GM23338 (cell line): Measurements from ENCODE around the gene LMO7. TPM values are rescaled to one million over a fixed set of nuclear protein-coding genes. Genes with fewer than 3 reads are reported as not detected.

Experiments
- ATAC-seq: fragments of 200-7000 bp; cut with Tn5 transposase; 3 replicates; pipeline ENCODE4 v1.9.1; 2020
- DNase-seq: peaks from one replicate; pipeline ENCODE4 v3.0.0-alpha.2; 2015; ENCODE audit warnings: low spot score
- H2AFZ ChIP-seq: fragments of 200-600 bp; sonication (generic); 2 replicates; pipeline ENCODE4 v1.8.0; 2016; ENCODE audit warnings: antibody characterized with exemption, mild to moderate bottlenecking, moderate library complexity
- H3F3A ChIP-seq: fragments of 200-600 bp; sonication (generic); replicated peaks from 2 replicates; pipeline ENCODE4 v1.8.0; 2017; ENCODE audit warnings: antibody characterized with exemption, mixed run types, low read depth
- H3K27ac ChIP-seq: fragments of 200-600 bp; sonication (generic); 2 replicates; pipeline ENCODE4 v1.6.1; 2016; ENCODE audit warnings: low read depth
- H3K27me3 ChIP-seq: fragments of 200-600 bp; sonication (generic); 2 replicates; pipeline ENCODE4 v1.8.0; 2016; ENCODE audit warnings: mild to moderate bottlenecking, mixed run types, moderate library complexity; ENCODE audit not compliant: insufficient read depth
- H3K36me3 ChIP-seq: fragments of 200-600 bp; sonication (generic); 2 replicates; pipeline ENCODE4 v1.8.0; 2016; ENCODE audit warnings: mild to moderate bottlenecking; ENCODE audit not compliant: insufficient read depth
- H3K4me1 ChIP-seq: fragments of 200-600 bp; sonication (generic); 2 replicates; pipeline ENCODE4 v1.8.0; 2016; ENCODE audit warnings: mild to moderate bottlenecking, moderate library complexity; ENCODE audit not compliant: insufficient read depth
- H3K4me2 ChIP-seq: fragments of 200-600 bp; sonication (generic); 2 replicates; pipeline ENCODE4 v1.7.1; 2017; ENCODE audit warnings: mixed run types
- H3K4me3 ChIP-seq: fragments of 200-600 bp; sonication (generic); 2 replicates; pipeline ENCODE4 v1.6.1; 2016; ENCODE audit warnings: mixed run types
- H3K79me2 ChIP-seq: fragments of 200-600 bp; sonication (generic); replicated peaks from 2 replicates; pipeline ENCODE4 v1.8.0; 2017; ENCODE audit warnings: mild to moderate bottlenecking; ENCODE audit not compliant: insufficient read depth
- H3K9me2 ChIP-seq: fragments of 200-600 bp; sonication (generic); 2 replicates; pipeline ENCODE4 v1.8.0; 2017; ENCODE audit not compliant: insufficient read depth
- H4K20me1 ChIP-seq: fragments of 200-600 bp; sonication (generic); replicated peaks from 2 replicates; pipeline ENCODE4 v1.8.0; 2017; ENCODE audit warnings: mild to moderate bottlenecking; ENCODE audit not compliant: insufficient read depth
- H3K27ac Mint-ChIP-seq: 2 replicates; pipeline ENCODE4 v1.8.0; 2020; ENCODE audit warnings: inconsistent platforms, mild to moderate bottlenecking, moderate library complexity, mixed read lengths
- H3K27me3 Mint-ChIP-seq: 3 replicates; pipeline ENCODE4 v1.8.0; 2022; ENCODE audit warnings: low read depth, mild to moderate bottlenecking, moderate library complexity, mixed read lengths, inconsistent platforms; ENCODE audit not compliant: insufficient read depth, poor library complexity
- H3K36me3 Mint-ChIP-seq: 3 replicates; pipeline ENCODE4 v1.8.0; 2021; ENCODE audit warnings: low read depth, mild to moderate bottlenecking, inconsistent platforms, moderate library complexity, mixed read lengths
- H3K4me1 Mint-ChIP-seq: 3 replicates; pipeline ENCODE4 v1.8.0; 2020; ENCODE audit warnings: mild to moderate bottlenecking, inconsistent platforms, mixed read lengths
- H3K4me3 Mint-ChIP-seq: 3 replicates; pipeline ENCODE4 v1.8.0; 2021; ENCODE audit warnings: moderate library complexity, mild to moderate bottlenecking, inconsistent platforms, mixed read lengths
- H3K9me3 Mint-ChIP-seq: 3 replicates; pipeline ENCODE4 v1.8.0; 2020; ENCODE audit warnings: moderate library complexity, mild to moderate bottlenecking, inconsistent platforms, mixed read lengths
- CTCF ChIP-seq, 2 experiments: fragments of 200-600 bp in 1 of 2; sonication (generic) in 1 of 2; conservative IDR thresholded peaks; 2 replicates each; pipeline versions ENCODE4 v1.5.1 to v1.6.1; 2016 to 2017; ENCODE audit warnings: antibody characterized with exemption in 2 of 2, low read depth in 2 of 2, mild to moderate bottlenecking in 2 of 2, moderate library complexity in 1 of 2
- ETS1 ChIP-seq: IDR thresholded peaks from 2 replicates; pipeline ENCODE4 v1.6.1; 2016; ENCODE audit warnings: antibody characterized with exemption
- EZH2 ChIP-seq: fragments of 200-600 bp; sonication (generic); IDR thresholded peaks from one replicate; pipeline ENCODE4 v1.8.0; 2017; ENCODE audit warnings: antibody characterized with exemption, mild to moderate bottlenecking, low read depth; ENCODE audit not compliant: unreplicated experiment
- EZH2phosphoT487 ChIP-seq: fragments of 200-600 bp; sonication (generic); IDR thresholded peaks from one replicate; pipeline ENCODE4 v1.8.1; 2018; ENCODE audit warnings: antibody characterized with exemption; ENCODE audit not compliant: unreplicated experiment
- NANOG ChIP-seq: IDR thresholded peaks from 2 replicates; pipeline ENCODE4 v1.6.1; 2016; ENCODE audit warnings: antibody characterized with exemption, borderline replicate concordance
- POLR2AphosphoS5 ChIP-seq: IDR thresholded peaks from 2 replicates; pipeline ENCODE4 v1.6.1; 2016; ENCODE audit warnings: antibody characterized with exemption, low read depth
- REST ChIP-seq: IDR thresholded peaks from one replicate; pipeline ENCODE4 v1.6.1; 2018; ENCODE audit warnings: antibody characterized with exemption; ENCODE audit not compliant: unreplicated experiment
- ZNF331 ChIP-seq: fragments of 250-450 bp; sonication (Bioruptor Pico); IDR thresholded peaks from 2 replicates; pipeline ENCODE4 v1.5.0; 2020; ENCODE audit warnings: low read depth, mild to moderate bottlenecking, moderate library complexity
- polyA plus RNA-seq: library from polyadenylated mRNA; unstranded; fragments of >200 nt; fragmentation: Nextera tagmentation; extraction: Ambion mirVana; gene quantifications from 2 replicates; pipeline ENCODE4 v1.2.1, GENCODE V29; 2016
- total RNA-seq: library from RNA; depleted of rRNA; stranded (reverse); fragments of >200 nt; shearing (Covaris generic); gene quantifications from 2 replicates; pipeline ENCODE4 v1.2.3, GENCODE V29; 2014

The LMO7 gene
- total and polyA plus RNA-seq, 2 experiments from 2014 or later = 22.3 to 26.9 TPM

DNA sequence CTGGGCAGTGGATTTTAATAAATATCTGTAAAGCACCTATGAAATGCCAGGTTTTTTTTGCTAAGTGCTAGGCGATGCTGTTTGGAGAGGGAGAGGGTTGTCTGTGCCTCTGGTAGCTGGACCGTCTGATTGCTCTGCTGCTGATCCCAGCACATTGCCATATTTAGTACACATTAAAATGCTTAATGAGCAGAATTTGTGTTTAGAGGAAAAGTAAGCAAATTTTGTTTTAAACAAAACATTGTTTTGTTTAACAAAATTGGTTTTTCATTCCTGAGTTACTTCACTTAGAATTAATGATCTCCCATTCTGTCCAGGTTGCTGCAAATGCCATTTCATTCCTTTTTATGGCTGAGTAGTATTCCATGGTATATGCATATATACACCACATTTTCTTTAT, 85.2 kb downstream of the LMO7 start:
- Histone ChIP-seq H3K36me3 (no peaks in the 10 kb centered on the region), H3K27me3 (no peaks in the 10 kb centered on the region)

DNA sequence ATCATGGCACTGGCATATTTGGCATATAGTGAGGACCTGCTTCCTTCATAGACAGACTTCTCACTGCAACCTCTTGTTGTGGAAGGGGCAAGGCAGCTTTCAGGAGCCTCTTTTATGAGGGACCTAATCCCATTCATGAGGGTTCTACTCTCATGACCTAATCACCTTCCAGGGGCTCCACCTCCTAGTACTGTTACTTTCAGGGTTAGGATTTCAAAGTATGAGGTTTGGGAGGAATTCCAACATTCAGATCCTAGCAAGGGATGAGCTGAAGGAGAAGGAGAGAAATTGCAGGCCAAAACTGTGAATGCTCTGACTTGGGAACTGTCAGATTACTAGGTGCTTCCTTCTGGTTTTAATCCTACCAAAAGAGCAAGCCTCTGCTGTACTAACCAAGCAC, 87.8 kb downstream of the LMO7 start:
- peaks cover 8% of the 10 kb centered on the region; the same call in 2 of the 3 replicates for H3K36me3 Mint-ChIP-seq
- H3K9me3 Mint-ChIP-seq = no peaks in the 10 kb centered on the region; the same call in 1 of the 3 replicates
- H2AFZ ChIP-seq = no peak overlapping the region
- H3K9me2 ChIP-seq = no peaks in the 10 kb centered on the region
- no peak overlapping the region for H3K4me3 Mint-ChIP-seq
- H3K27ac Mint-ChIP-seq = no peak overlapping the region; the same call in 1 of the 2 replicates
- no peaks in the 10 kb centered on the region for H3K36me3 ChIP-seq
- no peak overlapping the region for H3K4me3 ChIP-seq
- DNase-seq (no peak), ATAC-seq (no peak)
- no peaks in the 10 kb centered on the region for H3K4me1 Mint-ChIP-seq
- no peak overlapping the region for H3K4me2 ChIP-seq
- H3K27me3 ChIP-seq = no peaks in the 10 kb centered on the region
- H3K79me2 ChIP-seq = no peaks in the 10 kb centered on the region
- H3K27me3 Mint-ChIP-seq = no peaks in the 10 kb centered on the region
- no peak overlapping the region for H3K27ac ChIP-seq
- no peaks in the 10 kb centered on the region for H3F3A ChIP-seq
- no peaks in the 10 kb centered on the region for H4K20me1 ChIP-seq
- H3K4me1 ChIP-seq = no peaks in the 10 kb centered on the region
- TF ChIP-seq EZH2 (no peak), ETS1 (no peak), NANOG (no peak), POLR2AphosphoS5 (no peak), REST (no peak), CTCF (conservative IDR thresholded peaks at IDR 0.05; ENCODE audit: low read depth in 2 of 2) (no peak), ZNF331 (no peak), EZH2phosphoT487 (no peak)

More for the DNA sequence above, 85.2 kb downstream of the LMO7 start:
- TF ChIP-seq ZNF331 (no peak), CTCF (conservative IDR thresholded peaks at IDR 0.05; ENCODE audit: low read depth in 2 of 2) (no peak)
- no peak overlapping the region for H2AFZ ChIP-seq
- no peaks in the 10 kb centered on the region for H3K9me2 ChIP-seq
- no peak overlapping the region for H3K4me3 Mint-ChIP-seq
- H3K79me2 ChIP-seq = no peaks in the 10 kb centered on the region
- no peak overlapping the region for H3K27ac Mint-ChIP-seq
- H3K4me3 ChIP-seq = no peak overlapping the region
- no peak overlapping the region for H3K27ac ChIP-seq
- H3K9me3 Mint-ChIP-seq = no peaks in the 10 kb centered on the region; the same call in 1 of the 3 replicates
- H3F3A ChIP-seq = no peaks in the 10 kb centered on the region
- peaks cover 7% of the 10 kb centered on the region; the same call in 2 of the 3 replicates for H3K36me3 Mint-ChIP-seq
- H3K4me1 ChIP-seq = no peaks in the 10 kb centered on the region
- no peak overlapping the region for H3K4me2 ChIP-seq
- H3K27me3 Mint-ChIP-seq = no peaks in the 10 kb centered on the region
- H3K4me1 Mint-ChIP-seq = no peaks in the 10 kb centered on the region
- no peaks in the 10 kb centered on the region for H4K20me1 ChIP-seq
- DNase-seq (no peak), ATAC-seq (no peak)
